Natural killer cell (primary cell): ENCODE data around the gene DGKE. TPM values are rescaled to one million over a fixed set of nuclear protein-coding genes. Genes with fewer than 3 reads are reported as not detected.

ENCODE experiments used
- ATAC-seq, 3 donors: fragments of 150-1000 bp in 2 of 3; fragments of 200-7000 bp in 1 of 3; cut with Tn5 transposase; 1 replicate in 1 of 3; 2 replicates in 2 of 3; pipeline ENCODE4 v1.10.0; 2021; ENCODE audit warnings: mild to moderate bottlenecking in 2 of 3, moderate library complexity in 2 of 3
- DNase-seq, 2 donors: peaks; one replicate each; pipeline versions ENCODE4 v3.0.0 to v3.0.0-alpha.2; 2013 to 2021; ENCODE audit warnings: mixed read lengths in 1 of 2
- H3K27ac ChIP-seq: one replicate; pipeline ENCODE4 v1.5.1; 2013; ENCODE audit warnings: mild to moderate bottlenecking, low read length
- H3K27me3 ChIP-seq: one replicate; pipeline ENCODE4 v1.6.1; 2013; ENCODE audit warnings: low read length; ENCODE audit not compliant: control insufficient read depth, insufficient read depth
- H3K36me3 ChIP-seq: one replicate; pipeline ENCODE4 v1.6.1; 2013; ENCODE audit warnings: low read length; ENCODE audit not compliant: control insufficient read depth, insufficient read depth
- H3K4me1 ChIP-seq: one replicate; pipeline ENCODE4 v1.6.1; 2013; ENCODE audit warnings: low read length; ENCODE audit not compliant: control insufficient read depth, insufficient read depth
- H3K4me3 ChIP-seq: one replicate; pipeline ENCODE4 v1.5.1; 2013; ENCODE audit warnings: low read length
- H3K9me3 ChIP-seq: one replicate; pipeline ENCODE4 v1.6.1; 2013; ENCODE audit warnings: low read length; ENCODE audit not compliant: control insufficient read depth, insufficient read depth
- H3K27ac Mint-ChIP-seq, 2 donors: one replicate each; pipeline ENCODE4 v1.8.0; 2022; ENCODE audit warnings: mild to moderate bottlenecking in 2 of 2, mixed read lengths in 2 of 2, moderate library complexity in 1 of 2
- H3K27me3 Mint-ChIP-seq, 2 donors: one replicate each; pipeline ENCODE4 v1.8.0; 2022; ENCODE audit warnings: low read depth in 2 of 2, mixed read lengths in 2 of 2
- H3K36me3 Mint-ChIP-seq: one replicate; pipeline ENCODE4 v1.8.0; 2022; ENCODE audit warnings: mixed read lengths
- H3K4me1 Mint-ChIP-seq, 2 donors: one replicate each; pipeline ENCODE4 v1.8.0; 2022; ENCODE audit warnings: mixed read lengths in 2 of 2
- H3K4me3 Mint-ChIP-seq: one replicate; pipeline ENCODE4 v1.8.0; 2022; ENCODE audit warnings: mild to moderate bottlenecking, moderate library complexity, mixed read lengths
- H3K9me3 Mint-ChIP-seq, 2 donors: one replicate each; pipeline ENCODE4 v1.8.0; 2022; ENCODE audit warnings: mixed read lengths in 2 of 2
- WGBS: methylation state at CpG from one replicate; pipeline ENCODE4 v1.1.7; 2013; ENCODE audit warnings: missing lambda C conversion rate; ENCODE audit not compliant: insufficient coverage; 5-methylcytosine and 5-hydroxymethylcytosine counted together
- intact Hi-C: fragments of 100-400 bp; cut with micrococcal nuclease; formaldehyde crosslinking; loops from one replicate; pipeline ENCODE4 v1.14.2; 2022
- total RNA-seq, 4 donors: library from RNA; stranded (reverse); fragments of 120-200 nt in 1 of 4; gene quantifications; one replicate each; pipeline versions ENCODE4 v1.2.3 to v1.2.4, GENCODE V29; 2013 to 2022
- TF ChIP-seq, protein P1 (sequence below): fragments of 200-600 bp; IDR thresholded peaks from one replicate; pipeline ENCODE4 v1.8.0; 2022; ENCODE audit warnings: antibody characterized with exemption

DGKE gene
- total RNA-seq, 3 donors from 2014 or later (not counting 1 experiment from before 2014, with no cell fraction given): 19.3 to 31.0 (median 29.5) TPM

GRCh38 chr17:56815711-56816110 lies 18.2 kb upstream of the DGKE start:
- Histone ChIP-seq H3K9me3 (no peaks in the 10 kb centered on the region), H3K27me3 (no peaks in the 10 kb centered on the region), H3K4me1 (peaks cover 4% of the 10 kb centered on the region), H3K4me3 (no peak overlapping the region), H3K27ac (no peak overlapping the region), H3K36me3 (no peaks in the 10 kb centered on the region)
- H3K36me3 Mint-ChIP-seq: no peaks in the 10 kb centered on the region
- ATAC-seq (no peak), DNase-seq (no peak)
- TF ChIP-seq, protein P1, sequence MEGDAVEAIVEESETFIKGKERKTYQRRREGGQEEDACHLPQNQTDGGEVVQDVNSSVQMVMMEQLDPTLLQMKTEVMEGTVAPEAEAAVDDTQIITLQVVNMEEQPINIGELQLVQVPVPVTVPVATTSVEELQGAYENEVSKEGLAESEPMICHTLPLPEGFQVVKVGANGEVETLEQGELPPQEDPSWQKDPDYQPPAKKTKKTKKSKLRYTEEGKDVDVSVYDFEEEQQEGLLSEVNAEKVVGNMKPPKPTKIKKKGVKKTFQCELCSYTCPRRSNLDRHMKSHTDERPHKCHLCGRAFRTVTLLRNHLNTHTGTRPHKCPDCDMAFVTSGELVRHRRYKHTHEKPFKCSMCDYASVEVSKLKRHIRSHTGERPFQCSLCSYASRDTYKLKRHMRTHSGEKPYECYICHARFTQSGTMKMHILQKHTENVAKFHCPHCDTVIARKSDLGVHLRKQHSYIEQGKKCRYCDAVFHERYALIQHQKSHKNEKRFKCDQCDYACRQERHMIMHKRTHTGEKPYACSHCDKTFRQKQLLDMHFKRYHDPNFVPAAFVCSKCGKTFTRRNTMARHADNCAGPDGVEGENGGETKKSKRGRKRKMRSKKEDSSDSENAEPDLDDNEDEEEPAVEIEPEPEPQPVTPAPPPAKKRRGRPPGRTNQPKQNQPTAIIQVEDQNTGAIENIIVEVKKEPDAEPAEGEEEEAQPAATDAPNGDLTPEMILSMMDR: no peak
- no peak overlapping the region for H3K4me3 Mint-ChIP-seq
- H3K4me1 Mint-ChIP-seq: peaks cover 0 to 6% of the 10 kb centered on the region in 2 donors
- H3K27ac Mint-ChIP-seq: no peak overlapping the region
- intact Hi-C loops: no loop called here
- H3K9me3 Mint-ChIP-seq: no peaks in the 10 kb centered on the region
- 88% methylated on average over 6 of the region's 6 CpGs for WGBS
- peaks cover 0 to 3% of the 10 kb centered on the region in 2 donors for H3K27me3 Mint-ChIP-seq

- H3K36me3 Mint-ChIP-seq: no peaks in the 10 kb centered on the region
- Histone ChIP-seq H3K27me3 (no peaks in the 10 kb centered on the region), H3K36me3 (no peaks in the 10 kb centered on the region), H3K27ac (no peak overlapping the region), H3K4me1 (peaks cover 4% of the 10 kb centered on the region), H3K9me3 (no peaks in the 10 kb centered on the region), H3K4me3 (no peak overlapping the region)
- intact Hi-C loops: no loop called here
- H3K9me3 Mint-ChIP-seq: no peaks in the 10 kb centered on the region
- TF ChIP-seq, protein P1: no peak
- H3K27ac Mint-ChIP-seq: no peak overlapping the region
- ATAC-seq (no peak), DNase-seq (no peak)
- peaks cover 0 to 6% of the 10 kb centered on the region in 2 donors for H3K4me1 Mint-ChIP-seq
- no peak overlapping the region for H3K4me3 Mint-ChIP-seq
- H3K27me3 Mint-ChIP-seq: peaks cover 0 to 3% of the 10 kb centered on the region in 2 donors
Observed at GRCh38 chr17:56817066-56817465, 16.9 kb upstream of the DGKE start.

- Histone ChIP-seq H3K27ac (no peak overlapping the region), H3K9me3 (no peaks in the 10 kb centered on the region), H3K4me1 (peaks cover 4% of the 10 kb centered on the region), H3K27me3 (no peaks in the 10 kb centered on the region), H3K36me3 (no peaks in the 10 kb centered on the region), H3K4me3 (no peak overlapping the region)
- no peaks in the 10 kb centered on the region for H3K9me3 Mint-ChIP-seq
- DNase-seq (no peak), ATAC-seq (no peak)
- WGBS: 100% methylated on average over 1 of the region's 2 CpGs
- intact Hi-C loops: loop anchor here (1.0 kb wide), 1 partner anchor 121 kb away; no protein-coding TSS in a partner anchor
- TF ChIP-seq, protein P1: no peak
- no peak overlapping the region for H3K27ac Mint-ChIP-seq
- no peaks in the 10 kb centered on the region for H3K27me3 Mint-ChIP-seq
- H3K36me3 Mint-ChIP-seq: peaks cover 7% of the 10 kb centered on the region
- no peak overlapping the region for H3K4me3 Mint-ChIP-seq
- peaks cover 0 to 6% of the 10 kb centered on the region in 2 donors for H3K4me1 Mint-ChIP-seq
Observed at GRCh38 chr17:56819030-56819429, 14.9 kb upstream of the DGKE start.
